Measurements from ENCODE around the gene OCIAD1.
"Not testable (repeated sequence)": the region's sequence is repeated elsewhere in the genome, so short reads cannot be mapped to it uniquely, and the experiment has no call there.

OCIAD1 gene, protein sequence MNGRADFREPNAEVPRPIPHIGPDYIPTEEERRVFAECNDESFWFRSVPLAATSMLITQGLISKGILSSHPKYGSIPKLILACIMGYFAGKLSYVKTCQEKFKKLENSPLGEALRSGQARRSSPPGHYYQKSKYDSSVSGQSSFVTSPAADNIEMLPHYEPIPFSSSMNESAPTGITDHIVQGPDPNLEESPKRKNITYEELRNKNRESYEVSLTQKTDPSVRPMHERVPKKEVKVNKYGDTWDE

DNA sequence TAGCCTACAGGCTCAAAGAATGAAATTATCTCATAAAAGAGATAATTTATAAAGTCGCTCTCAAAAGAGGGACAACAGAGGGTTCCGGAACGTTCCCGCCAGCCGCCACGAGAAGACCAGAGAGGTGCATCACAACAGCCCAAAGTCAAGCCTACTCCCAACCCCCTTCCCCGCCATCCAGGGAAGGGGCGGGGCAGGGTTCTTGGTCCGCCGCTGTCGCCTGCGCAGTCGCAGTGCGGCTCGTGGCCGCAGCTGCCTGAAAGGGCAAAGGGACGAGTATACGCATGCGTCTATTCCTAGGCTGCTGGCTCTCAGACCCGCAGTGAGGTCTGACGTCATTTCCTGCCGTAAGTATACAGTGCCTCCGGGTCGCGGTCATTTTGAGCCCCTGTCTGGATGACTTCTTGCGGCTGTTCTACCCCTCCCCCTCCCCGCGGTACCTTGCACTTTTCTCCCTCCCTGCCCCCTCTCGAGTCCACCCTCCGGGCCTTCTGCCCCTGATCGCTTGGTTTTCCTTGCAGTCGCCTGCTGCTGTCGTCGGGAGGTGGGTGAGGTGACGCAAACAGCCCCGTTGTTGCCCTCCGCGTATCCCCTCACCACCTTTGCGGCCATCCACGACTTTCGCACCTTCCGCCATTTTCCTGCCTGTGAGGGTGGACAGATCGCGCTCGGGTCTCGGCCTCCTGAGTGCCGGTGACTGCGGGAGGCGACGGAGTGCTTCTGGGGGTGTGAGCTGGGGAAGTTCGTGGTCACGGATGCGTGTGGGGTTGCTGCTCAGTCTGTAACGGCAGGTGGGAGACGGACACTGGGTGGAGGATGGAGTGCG, at the start of gene OCIAD1:
TSS of gene OCIAD1 (plus strand) at position 383 of the 826 bp plus-strand sequence. CDS start 1,537 bp downstream, outside the sequence.
- peak; percentile 92 for DNase-seq (ENCODE audit: low read depth)

DNA sequence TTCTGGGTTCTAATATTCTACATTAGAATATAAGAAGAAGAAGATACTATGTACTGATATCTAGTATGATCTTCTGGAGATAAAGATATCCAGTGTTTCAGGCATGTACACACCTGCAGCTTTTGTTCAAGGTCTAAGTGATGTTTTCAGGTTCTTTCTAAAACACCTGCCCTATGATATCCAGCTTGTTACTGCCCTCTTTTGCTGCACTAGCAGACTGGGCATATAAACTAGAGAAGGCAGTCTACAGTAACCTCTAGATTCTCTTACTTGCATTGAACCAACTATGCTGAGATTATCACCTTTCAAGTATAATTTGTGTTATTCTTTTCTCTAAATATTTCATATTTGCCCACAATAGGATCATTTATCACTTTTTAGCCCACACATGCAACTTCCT, 48.9 kb upstream of the OCIAD1 start:
- DNase-seq (ENCODE audit: low read depth) = no peak

GRCh38 chr4:48785302-48785701, 45.6 kb upstream of the OCIAD1 start:
- DNase-seq (ENCODE audit: low read depth) = no peak

DNA sequence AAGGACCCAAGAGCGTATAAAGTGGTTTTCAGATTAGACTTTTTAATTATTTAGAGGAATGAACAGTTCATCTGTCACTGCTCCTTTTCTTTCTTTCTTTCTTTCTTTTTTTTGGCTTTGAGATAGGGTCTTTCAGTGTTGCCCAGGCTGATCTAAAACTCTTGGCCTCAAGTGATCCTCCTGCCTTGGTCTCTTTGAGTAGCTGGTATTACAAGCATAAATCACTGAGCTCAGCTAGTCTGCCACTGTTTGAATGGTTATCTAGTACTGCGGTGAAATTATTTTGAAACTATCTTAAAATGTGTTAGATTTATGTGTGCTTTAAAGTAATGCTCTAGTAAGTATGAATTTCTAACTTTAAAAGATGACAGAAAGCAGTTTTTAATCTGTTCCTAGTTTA, 44.3 kb upstream of the OCIAD1 start:
- no peak for DNase-seq (ENCODE audit: low read depth)

GRCh38 chr4:48787056-48787455, 43.8 kb upstream of the OCIAD1 start:
- no peak for DNase-seq (ENCODE audit: low read depth)

DNA sequence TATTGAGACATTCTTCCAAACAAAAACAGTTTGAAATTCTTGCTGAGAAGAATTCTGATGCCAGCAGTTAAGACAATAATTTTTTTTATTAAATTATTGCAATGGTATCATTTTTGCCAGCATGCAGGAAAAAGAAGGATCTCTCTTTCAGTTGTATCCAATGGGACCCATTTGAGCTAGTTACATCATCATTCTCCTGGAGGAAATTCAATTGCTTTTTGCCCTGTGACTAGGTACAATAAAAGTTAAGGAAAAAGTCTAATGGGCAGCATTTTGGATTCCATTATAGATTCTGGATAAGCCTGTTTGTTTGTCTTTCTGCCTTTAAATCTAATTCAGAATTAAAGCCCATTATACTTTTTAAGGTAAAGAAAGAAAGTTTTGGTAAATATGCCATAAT, 40.3 kb upstream of the OCIAD1 start:
- DNase-seq (ENCODE audit: low read depth) = no peak

DNA sequence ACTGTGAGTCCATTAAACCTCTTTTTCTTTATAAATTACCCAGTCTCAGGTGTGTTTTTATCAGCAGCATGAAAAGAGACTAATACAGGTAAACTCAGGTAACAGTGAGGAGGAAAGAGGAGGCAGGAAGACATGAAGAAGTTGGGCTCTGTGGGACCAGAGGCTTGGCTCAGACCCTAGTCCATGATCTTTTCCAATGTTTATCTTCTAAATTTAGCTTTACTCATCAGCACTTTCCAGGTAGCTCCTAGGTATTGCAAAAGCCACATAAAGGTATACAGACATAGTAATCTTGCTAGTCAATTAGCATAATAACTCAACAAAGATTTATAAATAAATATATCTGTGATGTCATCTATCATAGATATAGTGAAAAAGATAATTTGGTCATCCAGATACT, 39.6 kb upstream of the OCIAD1 start:
- no peak for DNase-seq (ENCODE audit: low read depth)

DNA sequence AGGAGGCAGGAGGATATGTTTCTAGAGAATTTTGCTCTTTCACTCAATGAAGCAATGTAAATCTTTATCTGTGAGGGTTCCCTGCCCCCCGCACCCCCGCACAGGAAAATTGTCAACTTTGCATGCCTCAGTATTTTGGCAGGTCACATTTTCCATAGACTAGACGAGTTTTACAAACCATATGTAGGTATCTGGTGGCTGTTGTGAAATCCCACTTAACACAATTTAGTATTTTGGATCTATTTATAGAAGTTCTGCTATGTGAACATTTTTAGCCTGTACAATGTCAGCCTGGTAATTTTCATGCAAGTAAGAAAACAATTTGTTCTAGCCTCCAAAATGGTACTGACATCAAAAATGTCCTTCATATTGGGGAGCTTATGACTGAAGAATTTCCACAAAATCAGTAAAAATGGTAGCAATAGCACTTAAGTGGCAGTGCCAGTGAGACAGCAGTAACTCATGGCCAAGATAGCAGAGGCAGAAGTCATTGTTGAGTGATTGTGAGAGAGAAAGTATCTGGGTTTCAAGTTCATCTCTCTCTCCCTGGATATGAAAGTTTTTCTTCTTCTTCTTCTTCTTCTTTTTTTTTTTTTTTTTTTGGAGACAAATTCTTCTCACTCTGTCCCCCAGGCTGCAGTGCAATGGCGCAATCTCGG, 38.4 kb upstream of the OCIAD1 start:
- peak; percentile 9 for DNase-seq (ENCODE audit: low read depth)

DNA sequence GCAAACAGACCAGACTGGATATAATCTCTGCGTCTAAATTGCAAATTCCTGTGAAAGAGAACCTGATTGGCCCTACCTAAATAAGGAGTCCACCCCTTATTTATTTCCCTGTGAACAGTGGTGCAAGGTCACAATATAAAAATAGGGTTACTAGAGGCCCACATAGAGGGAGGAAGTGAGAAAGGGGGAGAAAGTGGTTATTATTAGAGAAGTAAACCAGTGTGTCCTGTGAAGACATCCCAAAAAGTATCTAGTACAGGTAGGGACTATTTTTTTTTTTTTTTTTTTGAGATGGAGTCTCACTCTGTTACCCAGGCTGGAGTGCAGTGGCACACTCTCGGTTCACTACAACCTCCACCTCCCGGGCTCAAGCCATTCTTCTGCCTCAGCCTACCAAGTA, 35.8 kb upstream of the OCIAD1 start:
- DNase-seq (ENCODE audit: low read depth) = no peak

DNA sequence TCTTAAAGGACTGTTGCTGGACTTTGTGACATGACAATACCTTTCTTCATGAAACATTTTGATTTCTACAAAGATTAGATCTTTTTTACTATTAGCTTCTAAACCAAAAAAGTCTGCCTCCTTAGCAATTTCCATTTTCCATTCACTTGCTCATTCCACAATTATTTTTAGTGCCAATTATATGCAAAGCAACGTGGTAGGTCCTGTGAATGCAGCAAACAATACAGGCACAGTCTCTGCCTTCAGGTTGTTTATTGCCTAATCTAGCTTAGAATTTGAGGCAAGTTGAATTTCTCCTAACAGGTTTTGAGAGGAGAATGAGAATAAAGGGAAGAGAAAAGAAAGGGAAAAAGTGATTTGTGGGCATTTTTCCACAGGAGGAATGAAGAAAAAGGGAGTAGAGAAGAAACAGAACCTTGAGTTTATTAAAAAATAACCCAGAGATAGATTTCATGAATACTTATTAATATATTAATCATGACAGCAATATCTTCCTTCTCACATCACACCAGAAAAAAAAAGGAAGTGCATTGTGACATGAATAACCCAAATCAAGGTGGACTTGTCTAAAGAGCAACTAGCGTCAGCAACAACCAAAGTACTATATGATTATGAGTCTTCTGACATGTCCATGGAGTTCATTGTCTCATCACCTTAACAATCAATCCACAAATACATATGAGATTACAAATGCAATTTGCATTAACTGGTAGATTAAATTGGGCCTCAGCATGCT, 34.5 kb upstream of the OCIAD1 start:
- no peak for DNase-seq (ENCODE audit: low read depth)

GRCh38 chr4:48796927-48797679, 33.8 kb upstream of the OCIAD1 start:
- DNase-seq (ENCODE audit: low read depth) = no peak

DNA sequence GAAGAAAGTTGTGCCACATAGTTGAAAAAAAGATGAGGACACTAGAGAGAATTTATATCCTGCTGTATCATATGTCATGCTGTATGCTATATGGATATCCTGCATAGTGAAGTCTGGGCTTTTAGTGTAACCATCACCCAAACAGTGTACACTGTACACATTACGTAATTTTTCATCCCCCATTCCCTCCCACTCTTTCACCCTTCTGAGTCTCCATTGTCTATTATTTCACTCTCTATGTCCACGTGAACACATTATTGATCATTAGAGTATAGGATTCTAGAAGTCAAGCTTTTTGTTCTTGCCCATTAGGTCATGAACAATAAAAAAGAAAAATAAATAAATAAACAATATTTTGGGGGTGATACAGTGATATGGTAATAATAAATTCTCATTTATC, 32.8 kb upstream of the OCIAD1 start:
- no peak for DNase-seq (ENCODE audit: low read depth)

- DNase-seq (ENCODE audit: low read depth) = no peak
These were observed 31.7 kb upstream of the OCIAD1 start for GRCh38 chr4:48799157-48799556.

- not testable (repeated sequence) for DNase-seq (ENCODE audit: low read depth)
These were observed 30.7 kb upstream of the OCIAD1 start for GRCh38 chr4:48800155-48800554.

DNA sequence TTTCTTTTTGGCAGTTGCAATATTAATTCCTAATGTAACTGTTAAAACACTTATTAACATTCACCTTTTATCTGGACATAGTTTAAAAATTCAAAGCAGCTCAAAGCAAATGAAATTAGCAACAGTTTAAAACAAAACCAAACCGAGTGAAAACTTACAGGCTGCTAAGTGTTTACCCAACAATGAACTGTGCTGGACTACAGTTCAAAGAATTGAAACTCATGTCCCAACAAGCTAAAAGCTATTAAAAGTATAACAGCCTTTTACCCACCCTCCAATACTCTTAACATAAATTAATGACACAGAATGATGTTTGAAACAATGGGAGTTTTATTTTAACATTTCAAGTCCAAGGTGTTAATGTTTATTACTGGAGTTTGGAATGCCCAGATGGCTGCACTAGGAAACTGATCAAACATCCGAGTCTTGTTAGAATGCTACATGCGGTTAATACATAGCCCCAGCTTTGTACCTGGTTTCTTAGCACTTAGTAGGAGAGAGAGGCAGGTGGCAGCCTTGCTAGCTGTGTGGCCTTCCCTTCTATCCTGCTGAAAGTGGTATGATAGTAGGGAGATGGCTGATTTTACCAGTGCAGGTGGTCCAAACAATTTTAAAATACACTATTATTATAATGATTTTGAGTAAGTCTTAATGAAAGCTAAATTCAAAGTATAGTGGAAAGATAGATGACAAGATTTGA, 29.7 kb upstream of the OCIAD1 start:
- DNase-seq (ENCODE audit: low read depth) = no peak

DNA sequence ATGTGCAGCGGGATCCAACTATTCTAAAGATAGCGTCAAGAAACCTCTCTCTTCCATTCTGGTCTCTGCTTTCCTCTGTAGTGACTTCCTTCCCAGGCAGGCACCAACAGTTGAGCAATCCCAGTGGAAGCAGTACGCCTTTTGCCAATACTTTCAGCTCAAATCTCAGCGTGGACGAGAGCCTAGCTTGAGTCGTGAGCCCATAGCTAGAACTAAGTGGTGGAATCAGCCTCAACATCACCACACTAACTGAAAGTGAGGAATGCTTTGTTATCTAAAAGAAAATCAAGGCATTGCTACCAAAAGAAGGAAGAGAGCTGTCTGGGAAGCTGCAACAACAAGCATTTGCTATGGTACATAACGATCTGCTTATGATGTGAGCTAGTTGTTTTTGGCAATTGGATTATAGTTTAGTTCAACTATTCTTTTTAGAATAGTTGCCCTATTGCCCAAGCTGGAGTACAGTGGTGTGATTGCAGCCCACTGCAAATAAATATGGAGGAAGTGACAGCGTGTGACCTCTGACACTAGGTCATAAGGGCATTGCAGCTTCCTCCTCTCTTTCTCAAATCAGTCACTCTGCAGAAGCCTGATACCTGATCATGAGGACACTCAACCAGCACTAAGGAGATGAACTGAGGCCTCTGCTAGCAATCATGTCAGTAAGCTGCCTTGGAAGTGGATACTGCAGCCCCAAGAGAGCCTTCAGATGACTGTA, 26.1 kb upstream of the OCIAD1 start:
- no peak for DNase-seq (ENCODE audit: low read depth)

GRCh38 chr4:48812866-48813265, 18.0 kb upstream of the OCIAD1 start:
- DNase-seq (ENCODE audit: low read depth) = no peak

GRCh38 chr4:48813964-48814363, 16.9 kb upstream of the OCIAD1 start:
- no peak for DNase-seq (ENCODE audit: low read depth)

GRCh38 chr4:48815483-48815882, 15.4 kb upstream of the OCIAD1 start:
- DNase-seq (ENCODE audit: low read depth) = no peak

DNA sequence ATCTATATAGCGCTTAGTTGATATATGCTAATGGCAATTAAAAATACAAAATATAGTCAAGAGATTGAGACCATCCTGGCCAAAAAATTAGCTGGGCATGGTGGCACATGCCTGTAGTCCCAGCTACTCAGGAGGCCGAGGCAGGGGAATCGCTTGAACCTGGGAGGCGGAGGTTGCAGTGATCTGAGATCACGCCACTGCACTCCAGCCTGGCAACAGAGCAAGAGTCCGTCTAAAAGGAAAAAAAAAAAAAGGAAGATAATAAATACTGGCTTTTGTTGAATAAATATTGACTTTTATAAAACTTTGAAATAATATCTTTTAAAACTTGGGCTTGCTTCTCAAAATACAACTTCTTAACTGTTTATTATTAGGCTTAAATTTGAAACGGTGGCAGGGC, 14.6 kb upstream of the OCIAD1 start:
- not testable (repeated sequence) for DNase-seq (ENCODE audit: low read depth)
